Adrenal gland (tissue), 5 donors: ENCODE results near the gene ANKRD11.

Experiments
- CTCF ChIP-seq, 6 experiments: fragments of 450-650 bp in 4 of 6; fragments of 200-600 bp in 2 of 6; sonication (generic) in 1 of 6; IDR thresholded peaks; 1 replicate in 5 of 6; 2 replicates in 1 of 6; pipeline versions ENCODE4 v1.5.1 to v1.8.0; 2016 to 2021; ENCODE audit warnings: antibody characterized with exemption in 6 of 6, mild to moderate bottlenecking in 2 of 6, moderate library complexity in 1 of 6
- POLR2A ChIP-seq, 2 donors: fragments of 450-650 bp; IDR thresholded peaks; one replicate each; pipeline ENCODE4 v1.6.1; 2017; ENCODE audit warnings: antibody characterized with exemption in 2 of 2, mild to moderate bottlenecking in 2 of 2, moderate library complexity in 1 of 2
- donor health status: DM: no; HTN: no; CAD: no.

- TF ChIP-seq POLR2A (IDR thresholded peaks at IDR 0.05) (no peak), CTCF (IDR thresholded peaks at IDR 0.05) (no peak)
These were observed 81.1 kb downstream of the ANKRD11 start for GRCh38 chr16:89409161-89409711.
